Measurements from ENCODE around the gene IL10RA.

IL10RA gene

GRCh38 chr11:118008271-118008911 is 22.2 kb downstream of the IL10RA start:
- DNase-seq: no peak

GRCh38 chr11:118009864-118010737 is 23.9 kb downstream of the IL10RA start:
- DNase-seq: peak; percentile 22

- no peak for DNase-seq
These were observed 24.7 kb downstream of the IL10RA start for GRCh38 chr11:118010738-118011461.

- DNase-seq: no peak
These were observed 26.0 kb downstream of the IL10RA start for GRCh38 chr11:118012083-118012669.

GRCh38 chr11:118014022-118014421 is 27.8 kb downstream of the IL10RA start:
- no peak for DNase-seq

GRCh38 chr11:118015385-118015841 is 29.2 kb downstream of the IL10RA start:
- DNase-seq: no peak

- DNase-seq: no peak
These were observed 29.9 kb downstream of the IL10RA start for GRCh38 chr11:118016104-118016503.

- no peak for DNase-seq
These were observed 30.9 kb downstream of the IL10RA start for GRCh38 chr11:118017111-118017510.

- no peak for DNase-seq
These were observed 31.6 kb downstream of the IL10RA start for GRCh38 chr11:118017631-118018315.

- no peak for DNase-seq
These were observed 32.2 kb downstream of the IL10RA start for GRCh38 chr11:118018401-118018800.

- no peak for DNase-seq
These were observed 35.0 kb downstream of the IL10RA start for GRCh38 chr11:118021146-118021545.

GRCh38 chr11:118027694-118028093 is 41.5 kb downstream of the IL10RA start:
- no peak for DNase-seq

GRCh38 chr11:118028626-118029025 is 42.4 kb downstream of the IL10RA start:
- DNase-seq: no peak

- DNase-seq: no peak
These were observed 47.2 kb downstream of the IL10RA start for GRCh38 chr11:118033443-118033842.

- no peak for DNase-seq
These were observed 55.9 kb downstream of the IL10RA start for GRCh38 chr11:118042141-118042540.

- DNase-seq: no peak
These were observed 56.6 kb downstream of the IL10RA start for GRCh38 chr11:118042796-118043195.

- DNase-seq: peak; percentile 77
These were observed 59.0 kb downstream of the IL10RA start for GRCh38 chr11:118045191-118045590.

GRCh38 chr11:118046051-118046963 is 60.1 kb downstream of the IL10RA start:
- peak; percentile 78 for DNase-seq

GRCh38 chr11:118046964-118047700 is 60.9 kb downstream of the IL10RA start:
- DNase-seq: no peak

GRCh38 chr11:118047749-118048148 is 61.6 kb downstream of the IL10RA start:
- no peak for DNase-seq
